AG09309 (cell line): ENCODE measurements around the gene GPR137.

Experiments used
- DNase-seq: peaks from one replicate; pipeline ENCODE4 v3.0.0-alpha.2; 2010; ENCODE audit warnings: low read depth
- H3K4me3 ChIP-seq: 2 replicates; pipeline ENCODE4 v1.5.1; 2011; ENCODE audit warnings: mild to moderate bottlenecking, low read depth, low read length, moderate library complexity; ENCODE audit not compliant: control insufficient read depth
- TF ChIP-seq, protein P1 (sequence below): IDR thresholded peaks from 2 replicates; pipeline ENCODE4 v1.5.1; 2011; ENCODE audit warnings: mild to moderate bottlenecking, low read depth, low read length, inconsistent platforms; ENCODE audit not compliant: insufficient read depth, control insufficient read depth; ENCODE audit errors: missing control alignments

Gene GPR137

DNA sequence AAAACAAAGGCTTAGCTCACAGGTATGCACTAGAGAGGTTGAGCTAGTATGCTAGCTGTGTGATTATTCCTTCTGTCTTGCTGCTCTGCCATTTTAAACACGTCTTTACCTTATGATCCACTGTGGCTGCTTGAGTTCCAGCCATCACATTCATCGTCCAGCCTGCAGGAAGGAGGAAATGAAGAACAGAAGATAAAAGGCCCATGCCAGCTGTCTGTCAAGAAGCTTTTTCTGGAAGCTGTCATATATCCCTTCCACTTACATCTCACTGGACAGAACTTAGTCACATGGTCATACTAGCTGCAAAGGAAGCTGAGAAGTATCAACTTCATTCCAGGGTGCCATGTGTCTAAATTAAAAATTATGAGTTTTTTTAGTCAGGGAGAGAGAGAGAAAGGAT is 41.7 kb downstream of the GPR137 start:
- no peak overlapping the region for H3K4me3 ChIP-seq
- TF ChIP-seq, protein P1, sequence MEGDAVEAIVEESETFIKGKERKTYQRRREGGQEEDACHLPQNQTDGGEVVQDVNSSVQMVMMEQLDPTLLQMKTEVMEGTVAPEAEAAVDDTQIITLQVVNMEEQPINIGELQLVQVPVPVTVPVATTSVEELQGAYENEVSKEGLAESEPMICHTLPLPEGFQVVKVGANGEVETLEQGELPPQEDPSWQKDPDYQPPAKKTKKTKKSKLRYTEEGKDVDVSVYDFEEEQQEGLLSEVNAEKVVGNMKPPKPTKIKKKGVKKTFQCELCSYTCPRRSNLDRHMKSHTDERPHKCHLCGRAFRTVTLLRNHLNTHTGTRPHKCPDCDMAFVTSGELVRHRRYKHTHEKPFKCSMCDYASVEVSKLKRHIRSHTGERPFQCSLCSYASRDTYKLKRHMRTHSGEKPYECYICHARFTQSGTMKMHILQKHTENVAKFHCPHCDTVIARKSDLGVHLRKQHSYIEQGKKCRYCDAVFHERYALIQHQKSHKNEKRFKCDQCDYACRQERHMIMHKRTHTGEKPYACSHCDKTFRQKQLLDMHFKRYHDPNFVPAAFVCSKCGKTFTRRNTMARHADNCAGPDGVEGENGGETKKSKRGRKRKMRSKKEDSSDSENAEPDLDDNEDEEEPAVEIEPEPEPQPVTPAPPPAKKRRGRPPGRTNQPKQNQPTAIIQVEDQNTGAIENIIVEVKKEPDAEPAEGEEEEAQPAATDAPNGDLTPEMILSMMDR: no peak
- no peak for DNase-seq

GRCh38 chr11:64327993-64328392 is 42.3 kb downstream of the GPR137 start:
- no peak for DNase-seq
- no peak overlapping the region for H3K4me3 ChIP-seq
- TF ChIP-seq, protein P1: no peak

DNA sequence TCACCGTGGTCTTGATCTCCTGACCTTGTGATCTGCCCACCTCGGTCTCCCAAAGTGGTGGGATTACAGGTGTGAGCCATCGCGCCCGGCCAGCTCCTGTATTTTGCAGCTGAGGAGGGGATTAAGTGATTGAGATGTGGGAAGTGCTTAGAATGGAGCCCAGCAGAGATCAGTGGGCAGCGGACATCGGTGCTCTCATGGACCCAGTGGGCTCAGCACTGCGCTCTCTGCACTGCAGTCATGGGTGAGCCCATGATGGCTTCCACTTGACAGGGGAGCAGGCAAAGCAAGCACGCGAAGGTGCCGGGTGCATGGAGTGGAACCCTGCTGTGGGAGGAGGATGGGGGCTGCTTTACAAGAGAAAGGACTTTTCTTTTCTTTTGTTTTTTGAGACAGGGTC is 45.2 kb downstream of the GPR137 start:
- TF ChIP-seq, protein P1: no peak
- DNase-seq: no peak
- no peak overlapping the region for H3K4me3 ChIP-seq

DNA sequence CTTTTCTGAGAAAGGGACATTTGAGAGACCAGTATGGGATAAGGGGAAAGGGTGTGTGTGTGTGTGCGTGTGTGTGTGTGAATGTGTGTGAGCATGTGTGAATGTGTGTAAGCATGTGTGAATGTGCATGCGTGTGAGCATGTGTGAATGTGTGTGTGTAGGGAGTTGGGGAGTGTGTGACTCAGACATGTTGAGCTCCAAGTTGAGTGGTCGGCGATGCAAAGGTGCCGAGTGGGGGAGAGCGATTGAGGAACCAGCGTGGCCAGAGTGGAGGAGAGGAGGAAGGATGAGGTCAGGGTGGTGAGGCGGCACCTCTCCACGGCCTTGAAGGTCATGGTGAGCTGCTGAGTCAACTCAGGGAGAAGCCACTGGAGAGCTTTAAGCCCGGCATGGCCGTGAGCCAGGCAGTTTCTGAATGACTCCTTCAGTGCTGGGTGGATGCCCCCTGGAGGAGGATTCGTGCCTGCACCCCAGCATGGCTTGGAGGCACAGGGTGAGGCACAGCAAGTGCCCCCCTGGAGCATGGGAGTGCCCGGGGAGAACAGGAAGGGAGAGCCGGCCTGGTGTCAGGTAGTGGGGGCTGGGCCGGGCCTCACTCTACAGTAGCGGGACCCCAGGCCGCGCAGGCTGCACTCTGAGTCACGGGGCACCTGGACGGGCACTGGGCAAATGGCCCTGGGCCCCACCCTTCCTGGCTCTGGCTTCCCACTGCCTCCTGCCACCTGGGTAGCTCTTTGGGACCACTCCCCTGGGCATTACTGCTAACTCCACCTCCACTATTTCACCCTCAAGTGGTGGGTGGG is 46.1 kb downstream of the GPR137 start:
- DNase-seq: peak; percentile 63
- H3K4me3 ChIP-seq: no peak overlapping the region
- TF ChIP-seq, protein P1: peak; percentile 84

DNA sequence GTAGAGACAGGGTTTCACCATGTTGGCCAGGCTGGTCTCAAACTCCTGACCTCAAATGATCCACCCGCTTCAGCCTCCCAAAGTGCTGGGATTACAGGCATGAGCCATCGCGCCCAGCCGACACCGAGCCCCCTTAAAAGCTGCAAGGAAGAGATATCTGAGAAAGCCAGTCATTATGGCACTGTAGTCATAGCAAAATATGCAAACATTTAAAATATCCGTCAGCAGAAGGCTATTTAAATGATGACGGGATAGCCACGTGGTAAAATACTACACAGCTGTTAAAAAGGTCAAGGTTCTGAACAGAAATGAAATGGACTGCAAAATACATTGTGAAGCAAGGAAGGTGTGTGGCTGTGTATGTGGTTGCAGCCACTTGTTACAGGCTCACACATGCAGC is 47.9 kb downstream of the GPR137 start:
- DNase-seq: no peak
- TF ChIP-seq, protein P1: no peak

GRCh38 chr11:64334764-64335735 is 49.4 kb downstream of the GPR137 start:
- no peak overlapping the region for H3K4me3 ChIP-seq
- DNase-seq: peak; percentile 68

More for the DNA sequence above, 47.9 kb downstream of the GPR137 start:
- no peak overlapping the region for H3K4me3 ChIP-seq

More at GRCh38 chr11:64334764-64335735, 49.4 kb downstream of the GPR137 start:
- TF ChIP-seq, protein P1: no peak
